IMR-90 (cell line): ENCODE measurements around the gene DEK. TPM values are rescaled to one million over a fixed set of nuclear protein-coding genes. Genes with fewer than 3 reads are reported as not detected.

Experiments used
- ATAC-seq: fragments of 200-7000 bp; cut with Tn5 transposase; 2 replicates; pipeline ENCODE4 v1.9.1; 2020; ENCODE audit warnings: low read depth, mild to moderate bottlenecking, moderate library complexity
- BruUV-seq: library from RNA; stranded (reverse); fragments of 400-500 nt; replicated peaks from 2 replicates; lab custom pipeline; 2021; lab: Mats Ljungman, UMichigan
- CTCF ChIA-PET: fragments of 300-600 bp; formaldehyde crosslinking; extraction: SDS; loops from one replicate; lab custom pipeline; 2021; ENCODE audit warnings: antibody characterized with exemption; lab: Yijun Ruan, JAX
- POLR2A ChIA-PET: fragments of 300-600 bp; sonication (Branson Sonifier 250); formaldehyde crosslinking; loops from one replicate; lab custom pipeline; 2022; ENCODE audit warnings: antibody characterized with exemption; ENCODE audit not compliant: unreplicated experiment; lab: Charles Lee
- DNase-seq: peaks from one replicate; pipeline ENCODE4 v3.0.0; 2013
- H2AFZ ChIP-seq: replicated peaks from 2 replicates; pipeline ENCODE3; 2013; ENCODE audit warnings: low read length, mild to moderate bottlenecking; ENCODE audit not compliant: poor library complexity
- H2AK5ac ChIP-seq: 2 replicates; pipeline ENCODE4 v1.6.1; 2013; ENCODE audit warnings: low read depth, low read length, inconsistent platforms
- H2AK9ac ChIP-seq: replicated peaks from 2 replicates; pipeline ENCODE3; 2013; ENCODE audit warnings: mild to moderate bottlenecking, low read depth, low read length, moderate library complexity; ENCODE audit not compliant: poor library complexity
- H2BK120ac ChIP-seq: 2 replicates; pipeline ENCODE4 v1.6.1; 2013; ENCODE audit warnings: low read depth, low read length, inconsistent platforms
- H2BK15ac ChIP-seq: 3 replicates; pipeline ENCODE4 v1.6.1; 2013; ENCODE audit warnings: low read depth, low read length, inconsistent platforms
- H2BK20ac ChIP-seq: 2 replicates; pipeline ENCODE4 v1.6.1; 2013; ENCODE audit warnings: low read depth, mild to moderate bottlenecking, inconsistent platforms, low read length, moderate library complexity
- H2BK5ac ChIP-seq: 2 replicates; pipeline ENCODE4 v1.6.1; 2013; ENCODE audit warnings: mild to moderate bottlenecking, low read depth, low read length, inconsistent platforms; ENCODE audit not compliant: poor library complexity, severe bottlenecking
- H3K14ac ChIP-seq: replicated peaks from 2 replicates; pipeline ENCODE4 v1.6.1; 2013; ENCODE audit warnings: low read depth, low read length, inconsistent platforms
- H3K18ac ChIP-seq: 2 replicates; pipeline ENCODE4 v1.6.1; 2013; ENCODE audit warnings: low read depth, low read length, control low read depth
- H3K23ac ChIP-seq: 2 replicates; pipeline ENCODE4 v1.6.1; 2013; ENCODE audit warnings: low read depth, low read length, inconsistent platforms
- H3K27ac ChIP-seq: 2 replicates; pipeline ENCODE4 v1.5.1; 2013; ENCODE audit warnings: mild to moderate bottlenecking, control low read depth, low read length; ENCODE audit not compliant: insufficient read depth
- H3K27me3 ChIP-seq: 2 replicates; pipeline ENCODE4 v1.6.1; 2013; ENCODE audit warnings: low read length; ENCODE audit not compliant: control insufficient read depth, insufficient read depth
- H3K36me3 ChIP-seq: 2 replicates; pipeline ENCODE4 v1.6.1; 2013; ENCODE audit warnings: low read length, mixed read lengths; ENCODE audit not compliant: control insufficient read depth, insufficient read depth
- H3K4ac ChIP-seq: 2 replicates; pipeline ENCODE4 v1.6.1; 2013; ENCODE audit warnings: low read depth, low read length, inconsistent platforms
- H3K4me1 ChIP-seq: 2 replicates; pipeline ENCODE4 v1.6.1; 2013; ENCODE audit warnings: low read length, mixed read lengths; ENCODE audit not compliant: control insufficient read depth, insufficient read depth
- H3K4me2 ChIP-seq: 2 replicates; pipeline ENCODE4 v1.6.1; 2013; ENCODE audit warnings: low read depth, mild to moderate bottlenecking, control low read depth, low read length, moderate library complexity
- H3K4me3 ChIP-seq: 2 replicates; pipeline ENCODE4 v1.5.1; 2013; ENCODE audit warnings: low read depth, mild to moderate bottlenecking, control low read depth, low read length, moderate library complexity; ENCODE audit not compliant: insufficient read depth
- H3K56ac ChIP-seq: 2 replicates; pipeline ENCODE4 v1.6.1; 2013; ENCODE audit warnings: low read length, inconsistent platforms; ENCODE audit not compliant: insufficient read depth; ENCODE audit errors: extremely low read depth
- H3K79me1 ChIP-seq, 2 experiments: 2 replicates each; pipeline ENCODE4 v1.6.1; 2013; ENCODE audit warnings: low read length in 2 of 2, inconsistent platforms in 1 of 2, low read depth in 1 of 2
- H3K9ac ChIP-seq: 2 replicates; pipeline ENCODE4 v1.6.1; 2013; ENCODE audit warnings: low read depth, low read length, control low read depth
- H3K9me1 ChIP-seq: 2 replicates; pipeline ENCODE4 v1.6.1; 2013; ENCODE audit warnings: low read length, inconsistent platforms; ENCODE audit not compliant: insufficient read depth
- H3K9me3 ChIP-seq: 2 replicates; pipeline ENCODE4 v1.6.1; 2013; ENCODE audit warnings: low read length; ENCODE audit not compliant: control insufficient read depth, insufficient read depth
- H4K20me1 ChIP-seq: 2 replicates; pipeline ENCODE4 v1.6.1; 2013; ENCODE audit warnings: low read length, inconsistent platforms; ENCODE audit not compliant: insufficient read depth
- H4K5ac ChIP-seq: 2 replicates; pipeline ENCODE4 v1.6.1; 2013; ENCODE audit warnings: mild to moderate bottlenecking, low read depth, low read length, control low read depth
- H4K8ac ChIP-seq, 2 experiments: 2 replicates each; pipeline ENCODE4 v1.6.1; 2013; ENCODE audit warnings: low read depth in 2 of 2, low read length in 2 of 2, control low read depth in 1 of 2, inconsistent platforms in 1 of 2
- H4K91ac ChIP-seq: 2 replicates; pipeline ENCODE4 v1.6.1; 2013; ENCODE audit warnings: low read depth, low read length, inconsistent platforms; ENCODE audit not compliant: insufficient read depth
- BHLHE40 ChIP-seq: fragments of 150-350 bp; IDR thresholded peaks from 2 replicates; pipeline ENCODE4 v1.6.1; 2016; ENCODE audit warnings: mild to moderate bottlenecking, low read depth, low read length
- CEBPB ChIP-seq: IDR thresholded peaks from 2 replicates; pipeline ENCODE4 v1.6.1; 2012; ENCODE audit warnings: low read depth, low read length, improper control_type of control experiment
- MXI1 ChIP-seq: IDR thresholded peaks from 2 replicates; pipeline ENCODE4 v1.6.1; 2012; ENCODE audit warnings: low read depth, mild to moderate bottlenecking, low read length, moderate library complexity, borderline replicate concordance
- RFX5 ChIP-seq: IDR thresholded peaks from 2 replicates; pipeline ENCODE4 v1.8.0; 2012; ENCODE audit warnings: low read depth, mild to moderate bottlenecking, low read length, moderate library complexity
- WGBS, 2 experiments: methylation state at CpG; one replicate each; pipeline versions ENCODE4 v1.1.5 to v1.1.7; 2013; ENCODE audit warnings: missing lambda C conversion rate in 2 of 2; ENCODE audit not compliant: insufficient read length in 1 of 2; ENCODE audit errors: extremely low coverage in 2 of 2; 5-methylcytosine and 5-hydroxymethylcytosine counted together
- dilution Hi-C: fragments of 300-500 bp; cut with HindIII; formaldehyde crosslinking; loops from one replicate; pipeline ENCODE4 v1.14.3; 2018; ENCODE audit warnings: low sequenced_read_pairs; ENCODE audit not compliant: unreplicated experiment
- in situ Hi-C: fragments of 300-500 bp; cut with MboI; formaldehyde crosslinking; loops from 3 replicates; pipeline ENCODE4 v1.14.3; 2019; ENCODE audit warnings: low sequenced_read_pairs, inconsistent platforms, mixed read lengths
- intact Hi-C: fragments of 100-400 bp; cut with micrococcal nuclease; formaldehyde crosslinking; loops from 2 replicates; pipeline ENCODE4 v1.10.0; 2022
- polyA plus RNA-seq, 3 experiments: library from polyadenylated mRNA; depleted of rRNA; stranded (reverse); fragments of >200 nt; gene quantifications; 2 replicates each; pipeline ENCODE4 v1.2.3, GENCODE V29; 2012; ENCODE audit warnings: low replicate concordance in 1 of 3
- total RNA-seq: library from RNA; depleted of rRNA; stranded (reverse); fragments of >200 nt; gene quantifications from 2 replicates; pipeline ENCODE4 v1.2.3, GENCODE V29; 2012
- TF ChIP-seq, protein P1 (sequence below): fragments of 150-350 bp; IDR thresholded peaks from 2 replicates; pipeline ENCODE4 v1.6.1; 2017; ENCODE audit warnings: mild to moderate bottlenecking, antibody characterized with exemption, low read length, low read depth

The DEK gene
- total and polyA plus RNA-seq, 2 of the 4 experiments (the other 2 are of a cell fraction): 33.5 to 37.1 TPM

DNA sequence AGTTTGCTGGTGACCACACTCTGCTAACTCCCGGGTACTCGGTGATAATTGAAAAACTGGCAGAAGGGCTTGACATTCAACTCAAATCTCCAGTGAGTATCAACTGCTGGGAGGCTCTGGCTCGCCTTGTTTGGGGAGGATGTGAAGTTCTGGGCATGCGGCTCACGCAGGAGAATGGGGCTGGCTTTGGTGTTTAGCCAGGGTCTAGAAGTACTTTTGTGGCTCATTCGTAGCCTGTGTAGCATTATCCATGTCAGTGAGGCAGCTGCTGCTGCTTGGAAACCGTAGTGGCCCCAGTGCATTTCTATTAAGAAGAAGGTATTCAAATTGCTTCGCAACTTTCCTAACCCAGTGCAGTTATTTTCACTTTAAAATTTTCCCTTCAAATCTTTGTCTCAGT lies 56.9 kb downstream of the DEK start:
- DNase-seq (no peak), ATAC-seq (no peak; the same call in 1 of the 2 replicates)
- H2BK120ac ChIP-seq: no peak overlapping the region
- H3K4me3 ChIP-seq: no peak overlapping the region
- no peak overlapping the region for H3K4me2 ChIP-seq
- no peak overlapping the region for H2AK9ac ChIP-seq
- H3K23ac ChIP-seq: no peak overlapping the region
- no peak overlapping the region for H3K27ac ChIP-seq
- 0 out of 2 replicates have a peak, but pooled peaks cover 4% of the 10 kb centered on the region for H3K9me1 ChIP-seq
- no peaks in the 10 kb centered on the region for H3K79me1 ChIP-seq
- no peak overlapping the region for H2AFZ ChIP-seq
- ChIA-PET POLR2A (no interaction called here), CTCF (no interaction called here)
- TF ChIP-seq CEBPB (no peak), RFX5 (no peak), MXI1 (no peak), BHLHE40 (no peak)
- TF ChIP-seq, protein P1, sequence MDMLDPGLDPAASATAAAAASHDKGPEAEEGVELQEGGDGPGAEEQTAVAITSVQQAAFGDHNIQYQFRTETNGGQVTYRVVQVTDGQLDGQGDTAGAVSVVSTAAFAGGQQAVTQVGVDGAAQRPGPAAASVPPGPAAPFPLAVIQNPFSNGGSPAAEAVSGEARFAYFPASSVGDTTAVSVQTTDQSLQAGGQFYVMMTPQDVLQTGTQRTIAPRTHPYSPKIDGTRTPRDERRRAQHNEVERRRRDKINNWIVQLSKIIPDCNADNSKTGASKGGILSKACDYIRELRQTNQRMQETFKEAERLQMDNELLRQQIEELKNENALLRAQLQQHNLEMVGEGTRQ: no peak
- no peak overlapping the region for H3K9ac ChIP-seq
- no peak overlapping the region for H4K5ac ChIP-seq
- no peaks in the 10 kb centered on the region for H3K9me3 ChIP-seq
- 77% methylated on average over 2 of the region's 8 CpGs; no CpG with 5 or more reads in 1 of the 2 experiments for WGBS, 2 experiments
- H2BK15ac ChIP-seq: no peak overlapping the region
- no peak overlapping the region for H4K91ac ChIP-seq
- intact Hi-C loops: no loop called here
- dilution Hi-C loops: no loop called here
- H2BK20ac ChIP-seq: no peak overlapping the region
- H3K18ac ChIP-seq: no peak overlapping the region; the same call in 1 of the 2 replicates
- H3K56ac ChIP-seq: no peak overlapping the region
- H3K14ac ChIP-seq: no peak overlapping the region
- no peak overlapping the region for H2BK5ac ChIP-seq
- no TSS peak for BruUV-seq
- no peaks in the 10 kb centered on the region for H3K27me3 ChIP-seq
- no peaks in the 10 kb centered on the region for H4K20me1 ChIP-seq
- no peak overlapping the region for H4K8ac ChIP-seq
- no peaks in the 10 kb centered on the region for H3K36me3 ChIP-seq
- no peak overlapping the region; the same call in 1 of the 2 replicates for H3K4ac ChIP-seq
- H2AK5ac ChIP-seq: no peak overlapping the region
- in situ Hi-C loops: no loop called here
- peaks cover 8% of the 10 kb centered on the region; the same call in 1 of the 2 replicates for H3K4me1 ChIP-seq
